OCI-LY3 (cell line): Measurements from ENCODE around the gene OPCML.

Experiments
- EZH2phosphoT487 ChIP-seq: fragments of 200-600 bp; shearing (Covaris generic); IDR thresholded peaks from 2 replicates; pipeline ENCODE4 v1.6.1; 2018; ENCODE audit warnings: antibody characterized with exemption, mixed run types, low read depth
- TF ChIP-seq, protein P1 (sequence below): fragments of 200-600, 300-600 bp; sonication (generic); IDR thresholded peaks from 2 replicates; pipeline ENCODE4 v1.5.1; 2014; ENCODE audit warnings: antibody characterized with exemption, low read length, low read depth

- TF ChIP-seq, protein P1, sequence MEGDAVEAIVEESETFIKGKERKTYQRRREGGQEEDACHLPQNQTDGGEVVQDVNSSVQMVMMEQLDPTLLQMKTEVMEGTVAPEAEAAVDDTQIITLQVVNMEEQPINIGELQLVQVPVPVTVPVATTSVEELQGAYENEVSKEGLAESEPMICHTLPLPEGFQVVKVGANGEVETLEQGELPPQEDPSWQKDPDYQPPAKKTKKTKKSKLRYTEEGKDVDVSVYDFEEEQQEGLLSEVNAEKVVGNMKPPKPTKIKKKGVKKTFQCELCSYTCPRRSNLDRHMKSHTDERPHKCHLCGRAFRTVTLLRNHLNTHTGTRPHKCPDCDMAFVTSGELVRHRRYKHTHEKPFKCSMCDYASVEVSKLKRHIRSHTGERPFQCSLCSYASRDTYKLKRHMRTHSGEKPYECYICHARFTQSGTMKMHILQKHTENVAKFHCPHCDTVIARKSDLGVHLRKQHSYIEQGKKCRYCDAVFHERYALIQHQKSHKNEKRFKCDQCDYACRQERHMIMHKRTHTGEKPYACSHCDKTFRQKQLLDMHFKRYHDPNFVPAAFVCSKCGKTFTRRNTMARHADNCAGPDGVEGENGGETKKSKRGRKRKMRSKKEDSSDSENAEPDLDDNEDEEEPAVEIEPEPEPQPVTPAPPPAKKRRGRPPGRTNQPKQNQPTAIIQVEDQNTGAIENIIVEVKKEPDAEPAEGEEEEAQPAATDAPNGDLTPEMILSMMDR: no peak
- TF ChIP-seq EZH2phosphoT487: no peak
These were observed 1107.9 kb downstream of the OPCML start for GRCh38 chr11:132424433-132424832.
